Tibial nerve (tissue), 4 donors: Measurements from ENCODE around the gene CEP170B. TPM values are rescaled to one million over a fixed set of nuclear protein-coding genes. Genes with fewer than 3 reads are reported as not detected.

Experiments
- DNase-seq, 2 donors: peaks; one replicate each; pipeline ENCODE4 v3.0.0-alpha.2; 2019; ENCODE audit warnings: low spot score in 2 of 2
- H3K27ac ChIP-seq, 4 donors: fragments of 200-600 bp; sonication (generic) in 3 of 4; one replicate each; pipeline ENCODE4 v1.5.1; 2017 to 2019; ENCODE audit warnings: mild to moderate bottlenecking in 1 of 4
- H3K27me3 ChIP-seq, 2 donors: fragments of 200-600 bp; sonication (generic) in 1 of 2; one replicate each; pipeline versions ENCODE4 v1.5.1 to v1.6.0; 2017 to 2019
- H3K36me3 ChIP-seq, 3 donors: fragments of 200-600 bp; sonication (generic); one replicate each; pipeline ENCODE4 v1.5.1; 2018 to 2019
- H3K4me1 ChIP-seq, 4 donors: fragments of 200-600 bp; sonication (generic) in 3 of 4; one replicate each; pipeline ENCODE4 v1.5.1; 2017 to 2019
- H3K4me3 ChIP-seq, 4 donors: fragments of 200-600 bp; sonication (generic) in 3 of 4; one replicate each; pipeline ENCODE4 v1.5.1; 2017 to 2019; ENCODE audit warnings: mild to moderate bottlenecking in 1 of 4, moderate library complexity in 1 of 4
- H3K9me3 ChIP-seq, 4 donors: fragments of 200-600 bp; sonication (generic) in 3 of 4; one replicate each; pipeline ENCODE4 v1.5.1; 2017 to 2019
- CTCF ChIP-seq, 5 experiments: fragments of 200-600 bp in 3 of 5; fragments of 450-650 bp in 2 of 5; sonication (generic) in 3 of 5; IDR thresholded peaks; one replicate each; pipeline ENCODE4 v1.5.1; 2016 to 2019; ENCODE audit warnings: antibody characterized with exemption in 5 of 5, mild to moderate bottlenecking in 3 of 5, moderate library complexity in 2 of 5
- EP300 ChIP-seq, 2 donors: sonication (generic); formaldehyde crosslinking; IDR thresholded peaks; one replicate each; pipeline ENCODE4 v1.6.1; 2017; ENCODE audit warnings: antibody characterized with exemption in 2 of 2, mild to moderate bottlenecking in 1 of 2
- POLR2A ChIP-seq, 2 donors: fragments of 450-650 bp; IDR thresholded peaks; one replicate each; pipeline ENCODE4 v1.6.1; 2017; ENCODE audit warnings: antibody characterized with exemption in 2 of 2, mild to moderate bottlenecking in 2 of 2, moderate library complexity in 2 of 2
- WGBS, 2 donors: methylation state at CpG; one replicate each; pipeline ENCODE4 v1.1.5; 2018; 5-methylcytosine and 5-hydroxymethylcytosine counted together
- total RNA-seq, 4 donors: library from RNA; depleted of rRNA; stranded (reverse); fragments of >200 nt; gene quantifications; one replicate each; pipeline ENCODE4 v1.1.0, GENCODE V29; 2016

The CEP170B gene
- total RNA-seq, 4 donors from 2014 or later: 10.1 to 36.3 (median 13.0) TPM

GRCh38 chr14:104868811-104869572 is 3.9 kb downstream of the CEP170B start:
- WGBS, 2 donors: 90 to 94% methylated on average over 21 to 22 of the region's 22 CpGs
- DNase-seq: no peak
- no peak overlapping the region for H3K4me3 ChIP-seq
- H3K27me3 ChIP-seq: peaks cover 0 to 9% of the 10 kb centered on the region in 2 donors
- H3K36me3 ChIP-seq: peaks cover 0 to 13% (median 0%) of the 10 kb centered on the region in 3 donors
- TF ChIP-seq POLR2A (IDR thresholded peaks at IDR 0.05) (no peak), EP300 (IDR thresholded peaks at IDR 0.05) (no peak)
- H3K4me1 ChIP-seq: peaks cover 0 to 35% (median 18%) of the 10 kb centered on the region in 4 donors
- no peak overlapping the region for H3K27ac ChIP-seq
- H3K9me3 ChIP-seq: no peaks in the 10 kb centered on the region

- Histone ChIP-seq H3K27ac (no peak overlapping the region), H3K4me1 (peaks cover 0 to 27% (median 13%) of the 10 kb centered on the region in 4 donors), H3K36me3 (peaks cover 0 to 13% (median 0%) of the 10 kb centered on the region in 3 donors), H3K4me3 (no peak overlapping the region), H3K27me3 (peaks cover 0 to under 1% of the 10 kb centered on the region in 2 donors), H3K9me3 (no peaks in the 10 kb centered on the region)
- TF ChIP-seq CTCF (IDR thresholded peaks at IDR 0.05) (no peak), EP300 (IDR thresholded peaks at IDR 0.05) (no peak), POLR2A (IDR thresholded peaks at IDR 0.05) (no peak)
- WGBS, 2 donors: 94 to 95% methylated on average over 18 of the region's 18 CpGs
- no peak for DNase-seq
These were observed 4.8 kb downstream of the CEP170B start for GRCh38 chr14:104869669-104870367.

- Histone ChIP-seq H3K4me3 (no peak overlapping the region), H3K27me3 (no peaks in the 10 kb centered on the region), H3K27ac (no peak overlapping the region), H3K4me1 (peaks cover 0 to 26% (median 12%) of the 10 kb centered on the region in 4 donors), H3K9me3 (no peaks in the 10 kb centered on the region), H3K36me3 (peaks cover 0 to 13% (median 0%) of the 10 kb centered on the region in 3 donors)
- no peak for DNase-seq
- no peak for TF ChIP-seq POLR2A (IDR thresholded peaks at IDR 0.05)
- TF ChIP-seq CTCF (IDR thresholded peaks at IDR 0.05): no peak
- no peak for TF ChIP-seq EP300 (IDR thresholded peaks at IDR 0.05)
- 73 to 86% methylated on average over 20 to 21 of the region's 21 CpGs for WGBS, 2 donors
These were observed 5.5 kb downstream of the CEP170B start for GRCh38 chr14:104870368-104871144.

- Histone ChIP-seq H3K4me1 (peaks cover 0 to 21% (median 7%) of the 10 kb centered on the region in 4 donors), H3K27me3 (no peaks in the 10 kb centered on the region)
- 83 to 87% methylated on average over 15 of the region's 15 CpGs for WGBS, 2 donors
These were observed 6.1 kb downstream of the CEP170B start for GRCh38 chr14:104871145-104871655.

More at GRCh38 chr14:104871145-104871655, 6.1 kb downstream of the CEP170B start:
- no peaks in the 10 kb centered on the region for H3K9me3 ChIP-seq
- H3K27ac ChIP-seq: no peak overlapping the region
- TF ChIP-seq CTCF (IDR thresholded peaks at IDR 0.05): no peak
- TF ChIP-seq POLR2A (IDR thresholded peaks at IDR 0.05): no peak
- no peak for TF ChIP-seq EP300 (IDR thresholded peaks at IDR 0.05)
- peaks cover 0 to 13% (median 0%) of the 10 kb centered on the region in 3 donors for H3K36me3 ChIP-seq
- no peak overlapping the region for H3K4me3 ChIP-seq
- no peak for DNase-seq
